HepG2 (cell line): ENCODE data around the gene URM1. TPM values are rescaled to one million over a fixed set of nuclear protein-coding genes. Genes with fewer than 3 reads are reported as not detected.

Source experiments
- ADNP ChIP-seq: sonication (generic); formaldehyde crosslinking; IDR thresholded peaks from 2 replicates; pipeline ENCODE4 v1.4.0; 2020; ENCODE audit warnings: missing genetic modification reagents
- ARNTL ChIP-seq: sonication (generic); formaldehyde crosslinking; IDR thresholded peaks from 2 replicates; pipeline ENCODE4 v1.4.0; 2020; ENCODE audit warnings: mild to moderate bottlenecking, missing genetic modification reagents
- CHD2 ChIP-seq: IDR thresholded peaks from 2 replicates; pipeline ENCODE4 v1.6.1; 2011; ENCODE audit warnings: low read depth, low read length, improper control_type of control experiment
- FOSL2 ChIP-seq: sonication (generic); formaldehyde crosslinking; IDR thresholded peaks from 2 replicates; pipeline ENCODE4 v1.4.0; 2020; ENCODE audit warnings: missing genetic modification reagents
- FOXA3 ChIP-seq: IDR thresholded peaks from 2 replicates; pipeline ENCODE4 v1.6.1; 2016; ENCODE audit warnings: missing genetic modification reagents, missing compliant biosample characterization
- FOXJ3 ChIP-seq: sonication (generic); formaldehyde crosslinking; IDR thresholded peaks from 2 replicates; pipeline ENCODE4 v1.4.0; 2020; ENCODE audit warnings: missing genetic modification reagents, mild to moderate bottlenecking, borderline replicate concordance
- GPN1 ChIP-seq: sonication (generic); formaldehyde crosslinking; IDR thresholded peaks from 2 replicates; pipeline ENCODE4 v1.5.1; 2020; ENCODE audit warnings: missing genetic modification reagents, borderline replicate concordance
- KAT2B ChIP-seq: fragments of 150-350 bp; IDR thresholded peaks from 2 replicates; pipeline ENCODE4 v1.6.1; 2014; ENCODE audit warnings: low read depth, low read length, borderline replicate concordance
- KDM4B ChIP-seq: sonication (generic); formaldehyde crosslinking; IDR thresholded peaks from 2 replicates; pipeline ENCODE4 v1.4.0; 2020; ENCODE audit warnings: missing genetic modification reagents
- MTF1 ChIP-seq: sonication (generic); formaldehyde crosslinking; IDR thresholded peaks from 2 replicates; pipeline ENCODE4 v1.5.0; 2020; ENCODE audit warnings: missing genetic modification reagents
- NFKB2 ChIP-seq: sonication (generic); formaldehyde crosslinking; IDR thresholded peaks from 2 replicates; pipeline ENCODE4 v1.4.0; 2020; ENCODE audit warnings: missing genetic modification reagents, borderline replicate concordance
- NFKBIZ ChIP-seq: IDR thresholded peaks from 2 replicates; pipeline ENCODE4 v1.6.1; 2018; ENCODE audit warnings: missing genetic modification reagents, missing compliant biosample characterization
- NFRKB ChIP-seq: fragments of 450-650 bp; IDR thresholded peaks from 2 replicates; pipeline ENCODE4 v1.6.1; 2017
- ONECUT2 ChIP-seq: sonication (generic); formaldehyde crosslinking; IDR thresholded peaks from 2 replicates; pipeline ENCODE4 v1.4.0; 2020; ENCODE audit warnings: missing genetic modification reagents
- PAF1 ChIP-seq: IDR thresholded peaks from 2 replicates; pipeline ENCODE4 v1.6.1; 2016; ENCODE audit warnings: missing genetic modification reagents, missing compliant biosample characterization
- SIN3A ChIP-seq: IDR thresholded peaks from 2 replicates; pipeline ENCODE4 v1.6.1; 2011; ENCODE audit warnings: low read depth, mild to moderate bottlenecking, control low read depth, low read length, borderline replicate concordance
- SPEN ChIP-seq: sonication (generic); formaldehyde crosslinking; IDR thresholded peaks from 2 replicates; pipeline ENCODE4 v1.5.1; 2020; ENCODE audit warnings: low read depth, mild to moderate bottlenecking, missing genetic modification reagents
- TBX3 ChIP-seq: fragments of 450-650 bp; IDR thresholded peaks from 2 replicates; pipeline ENCODE4 v1.6.1; 2017; ENCODE audit warnings: antibody characterized with exemption, mild to moderate bottlenecking, inconsistent platforms, borderline replicate concordance
- ZBTB20 ChIP-seq: sonication (generic); formaldehyde crosslinking; IDR thresholded peaks from 2 replicates; pipeline ENCODE4 v1.8.1; 2023; ENCODE audit warnings: missing genetic modification reagents, low read depth, mild to moderate bottlenecking, borderline replicate concordance
- ZNF225 ChIP-seq: sonication (generic); formaldehyde crosslinking; IDR thresholded peaks from 2 replicates; pipeline ENCODE4 v1.4.0; 2020; ENCODE audit warnings: mild to moderate bottlenecking, missing genetic modification reagents
- ZNF282 ChIP-seq: fragments of 450-650 bp; IDR thresholded peaks from 2 replicates; pipeline ENCODE4 v1.6.1; 2018; ENCODE audit not compliant: partially characterized antibody
- ZNF451 ChIP-seq: sonication (generic); formaldehyde crosslinking; IDR thresholded peaks from 2 replicates; pipeline ENCODE4 v1.5.0; 2020; ENCODE audit warnings: mild to moderate bottlenecking, missing genetic modification reagents
- ZNF607 ChIP-seq: sonication (generic); formaldehyde crosslinking; IDR thresholded peaks from 2 replicates; pipeline ENCODE4 v1.5.1; 2020; ENCODE audit warnings: missing genetic modification reagents, mild to moderate bottlenecking, borderline replicate concordance
- ZNF775 ChIP-seq: sonication (generic); formaldehyde crosslinking; IDR thresholded peaks from 2 replicates; pipeline ENCODE4 v1.4.0; 2020; ENCODE audit warnings: missing genetic modification reagents, mild to moderate bottlenecking, moderate library complexity, borderline replicate concordance
- ZNF781 ChIP-seq: sonication (generic); formaldehyde crosslinking; IDR thresholded peaks from 2 replicates; pipeline ENCODE4 v1.5.1; 2020; ENCODE audit warnings: borderline replicate concordance, mild to moderate bottlenecking, missing genetic modification reagents; ENCODE audit errors: not compliant biosample characterization
- ZSCAN12 ChIP-seq: sonication (generic); formaldehyde crosslinking; IDR thresholded peaks from 2 replicates; pipeline ENCODE4 v1.9.0; 2021; ENCODE audit warnings: mild to moderate bottlenecking, missing genetic modification reagents
- polyA plus RNA-seq, 8 experiments: library from polyadenylated mRNA; depleted of rRNA in 3 of 8; stranded (reverse) in 7 of 8; unstranded in 1 of 8; fragments of >200 nt; fragmentation: Illumina TruSeq in 4 of 8; extraction: Trizol in 4 of 8; gene quantifications; 2 replicates each; pipeline versions ENCODE4 v1.2.1 to v1.2.3, GENCODE V29; 2011 to 2016; ENCODE audit warnings: low read depth in 4 of 8, missing spikeins in 1 of 8, mixed read lengths in 1 of 8; ENCODE audit not compliant: insufficient read depth in 1 of 8
- total RNA-seq, 5 experiments: library from RNA; depleted of rRNA; stranded (reverse); fragments of >200 nt; fragmentation: Illumina TruSeq; extraction: Trizol; gene quantifications; 2 replicates each; pipeline ENCODE4 v1.2.3, GENCODE V29; 2016; ENCODE audit warnings: low read depth in 1 of 5
- TF ChIP-seq, protein P1 (sequence below): sonication (generic); formaldehyde crosslinking; IDR thresholded peaks from 2 replicates; pipeline ENCODE4 v1.4.0; 2020; ENCODE audit warnings: missing genetic modification reagents, borderline replicate concordance
- TF ChIP-seq, protein P2 (sequence below): IDR thresholded peaks from 2 replicates; pipeline ENCODE4 v1.6.1; 2016; ENCODE audit warnings: missing compliant biosample characterization, missing genetic modification reagents, borderline replicate concordance
- TF ChIP-seq, protein P3 (sequence below): sonication (generic); formaldehyde crosslinking; IDR thresholded peaks from 2 replicates; pipeline ENCODE4 v1.8.1; 2023; ENCODE audit warnings: mild to moderate bottlenecking, moderate library complexity, missing genetic modification reagents

URM1 gene
- total and polyA plus RNA-seq, 2 of the 13 experiments (the other 11 are each of a cell fraction or from before 2014, with no cell fraction given): 37.1 to 41.3 TPM

DNA sequence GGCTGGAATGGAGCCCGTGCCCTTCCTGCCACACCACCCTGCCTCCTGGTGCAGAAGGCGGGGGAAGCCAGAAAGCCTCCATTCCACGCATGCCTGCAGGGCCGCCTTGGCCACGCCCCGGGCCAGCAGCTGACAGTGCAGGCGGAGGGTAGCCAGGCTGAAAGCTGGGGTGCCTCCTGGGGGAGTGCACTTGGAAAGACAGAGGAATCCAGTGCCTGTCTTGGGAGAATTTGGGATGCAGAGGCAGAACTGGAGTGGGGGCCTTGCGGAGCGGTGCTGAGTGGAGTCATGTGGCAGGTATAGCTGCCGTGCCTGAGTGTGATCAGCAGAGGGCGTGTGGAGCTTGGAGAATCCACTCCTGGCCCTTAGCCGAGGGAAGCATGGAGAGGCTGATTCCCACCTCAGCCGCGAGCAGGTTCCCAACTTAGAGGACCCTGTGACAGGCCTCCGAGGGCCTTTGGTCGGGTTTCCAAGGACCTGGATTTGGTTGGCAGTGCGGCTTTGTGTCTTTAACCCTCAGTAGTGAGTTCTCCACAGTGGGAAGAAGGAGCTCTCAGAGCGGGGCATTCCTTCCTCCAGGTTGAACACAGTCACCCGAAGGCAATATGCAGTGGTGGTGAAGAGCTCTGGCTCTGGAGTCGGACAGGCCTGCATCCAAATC is 9.1 kb upstream of the URM1 start (continued):
- TF ChIP-seq FOSL2 (CRISPR knock-in tag): peak; percentile 43
- no peak for TF ChIP-seq CHD2
- TF ChIP-seq MTF1 (CRISPR knock-in tag): no peak
- TF ChIP-seq ARNTL: no peak
- TF ChIP-seq KDM4B (CRISPR knock-in tag): no peak
- TF ChIP-seq TBX3: no peak
- no peak for TF ChIP-seq SIN3A
- TF ChIP-seq PAF1 (CRISPR knock-in tag): peak; percentile 33; the same call in 1 of the 2 replicates
- no peak for TF ChIP-seq ZNF282
- TF ChIP-seq NFKBIZ: no peak
- no peak for TF ChIP-seq ZSCAN12 (CRISPR knock-in tag)
- no peak for TF ChIP-seq ADNP (CRISPR knock-in tag)
- TF ChIP-seq ONECUT2 (CRISPR knock-in tag): no peak
- no peak for TF ChIP-seq ZNF775 (CRISPR knock-in tag)
- TF ChIP-seq, protein P1, sequence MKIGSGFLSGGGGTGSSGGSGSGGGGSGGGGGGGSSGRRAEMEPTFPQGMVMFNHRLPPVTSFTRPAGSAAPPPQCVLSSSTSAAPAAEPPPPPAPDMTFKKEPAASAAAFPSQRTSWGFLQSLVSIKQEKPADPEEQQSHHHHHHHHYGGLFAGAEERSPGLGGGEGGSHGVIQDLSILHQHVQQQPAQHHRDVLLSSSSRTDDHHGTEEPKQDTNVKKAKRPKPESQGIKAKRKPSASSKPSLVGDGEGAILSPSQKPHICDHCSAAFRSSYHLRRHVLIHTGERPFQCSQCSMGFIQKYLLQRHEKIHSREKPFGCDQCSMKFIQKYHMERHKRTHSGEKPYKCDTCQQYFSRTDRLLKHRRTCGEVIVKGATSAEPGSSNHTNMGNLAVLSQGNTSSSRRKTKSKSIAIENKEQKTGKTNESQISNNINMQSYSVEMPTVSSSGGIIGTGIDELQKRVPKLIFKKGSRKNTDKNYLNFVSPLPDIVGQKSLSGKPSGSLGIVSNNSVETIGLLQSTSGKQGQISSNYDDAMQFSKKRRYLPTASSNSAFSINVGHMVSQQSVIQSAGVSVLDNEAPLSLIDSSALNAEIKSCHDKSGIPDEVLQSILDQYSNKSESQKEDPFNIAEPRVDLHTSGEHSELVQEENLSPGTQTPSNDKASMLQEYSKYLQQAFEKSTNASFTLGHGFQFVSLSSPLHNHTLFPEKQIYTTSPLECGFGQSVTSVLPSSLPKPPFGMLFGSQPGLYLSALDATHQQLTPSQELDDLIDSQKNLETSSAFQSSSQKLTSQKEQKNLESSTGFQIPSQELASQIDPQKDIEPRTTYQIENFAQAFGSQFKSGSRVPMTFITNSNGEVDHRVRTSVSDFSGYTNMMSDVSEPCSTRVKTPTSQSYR (CRISPR knock-in tag): no peak
- no peak for TF ChIP-seq ZNF451 (CRISPR knock-in tag)
- TF ChIP-seq, protein P2, sequence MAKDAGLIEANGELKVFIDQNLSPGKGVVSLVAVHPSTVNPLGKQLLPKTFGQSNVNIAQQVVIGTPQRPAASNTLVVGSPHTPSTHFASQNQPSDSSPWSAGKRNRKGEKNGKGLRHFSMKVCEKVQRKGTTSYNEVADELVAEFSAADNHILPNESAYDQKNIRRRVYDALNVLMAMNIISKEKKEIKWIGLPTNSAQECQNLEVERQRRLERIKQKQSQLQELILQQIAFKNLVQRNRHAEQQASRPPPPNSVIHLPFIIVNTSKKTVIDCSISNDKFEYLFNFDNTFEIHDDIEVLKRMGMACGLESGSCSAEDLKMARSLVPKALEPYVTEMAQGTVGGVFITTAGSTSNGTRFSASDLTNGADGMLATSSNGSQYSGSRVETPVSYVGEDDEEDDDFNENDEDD (CRISPR knock-in tag): no peak
- TF ChIP-seq KAT2B: no peak
- no peak for TF ChIP-seq ZBTB20 (CRISPR knock-in tag)
- no peak for TF ChIP-seq ZNF607
- TF ChIP-seq GPN1 (CRISPR knock-in tag): no peak
- TF ChIP-seq SPEN: 0 out of 2 replicates have a peak, but pooled peaks have one; percentile 29
- TF ChIP-seq, protein P3, sequence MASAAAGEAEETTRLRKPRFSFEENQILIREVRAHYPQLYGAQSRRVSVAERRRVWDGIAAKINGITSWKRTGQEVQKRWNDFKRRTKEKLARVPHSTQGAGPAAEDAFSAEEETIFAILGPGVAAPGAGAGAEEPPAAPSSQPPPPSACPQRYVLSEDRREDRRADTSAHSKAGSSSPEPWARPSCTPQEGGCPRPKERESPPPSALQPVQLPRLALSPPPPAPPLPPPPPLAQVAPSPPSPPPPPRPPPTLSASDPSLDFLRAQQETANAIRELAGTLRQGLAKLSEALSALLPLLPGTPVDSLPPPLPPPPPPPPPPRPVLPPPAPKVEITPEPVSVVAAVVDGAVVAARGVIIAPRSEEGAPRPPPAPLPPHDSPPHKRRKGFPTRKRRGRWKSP (CRISPR knock-in tag): no peak
- TF ChIP-seq FOXA3 (CRISPR knock-in tag): peak; percentile 28; the same call in 1 of the 2 replicates
- TF ChIP-seq FOXJ3 (CRISPR knock-in tag): no peak
- no peak for TF ChIP-seq NFRKB
- no peak for TF ChIP-seq ZNF225 (CRISPR knock-in tag)
- TF ChIP-seq NFKB2 (CRISPR knock-in tag): no peak
- no peak for TF ChIP-seq ZNF781
